Spleen (tissue), 11 donors: Measurements from ENCODE around the gene OSTF1. TPM values are rescaled to one million over a fixed set of nuclear protein-coding genes. Genes with fewer than 3 reads are reported as not detected.

Source experiments
- DNase-seq: peaks from one replicate; pipeline ENCODE4 v3.0.0-alpha.2; 2020
- H3K27ac ChIP-seq, 8 donors: fragments of 200-600 bp; sonication (generic) in 7 of 8; 1 replicate in 4 of 8; 2 replicates in 4 of 8; pipeline versions ENCODE4 v1.5.0 to v1.8.0; 2016 to 2021; ENCODE audit warnings: inconsistent platforms in 4 of 8, mild to moderate bottlenecking in 4 of 8, moderate library complexity in 1 of 8
- H3K27me3 ChIP-seq, 7 donors: fragments of 200-600 bp; sonication (generic) in 6 of 7; replicated peaks in 1 of 7; 1 replicate in 4 of 7; 2 replicates in 3 of 7; pipeline versions ENCODE4 v1.5.0 to v1.8.0; 2016 to 2021; ENCODE audit warnings: inconsistent platforms in 3 of 7, mild to moderate bottlenecking in 1 of 7
- H3K36me3 ChIP-seq, 6 donors: fragments of 200-600 bp; sonication (generic) in 5 of 6; 1 replicate in 4 of 6; 2 replicates in 2 of 6; pipeline versions ENCODE4 v1.5.0 to v1.8.0; 2016 to 2021; ENCODE audit warnings: inconsistent platforms in 2 of 6
- H3K4me1 ChIP-seq, 6 donors: fragments of 200-600 bp; sonication (generic) in 5 of 6; 1 replicate in 3 of 6; 2 replicates in 3 of 6; pipeline versions ENCODE4 v1.5.0 to v1.8.0; 2016 to 2021; ENCODE audit warnings: inconsistent platforms in 3 of 6
- H3K4me3 ChIP-seq, 8 donors: fragments of 200-600 bp; sonication (generic) in 7 of 8; 1 replicate in 4 of 8; 2 replicates in 4 of 8; pipeline versions ENCODE4 v1.5.0 to v1.8.0; 2016 to 2021; ENCODE audit warnings: inconsistent platforms in 4 of 8, mild to moderate bottlenecking in 4 of 8, moderate library complexity in 2 of 8
- H3K9me3 ChIP-seq, 8 donors: fragments of 200-600 bp; sonication (generic) in 7 of 8; 1 replicate in 4 of 8; 2 replicates in 4 of 8; pipeline versions ENCODE4 v1.5.0 to v1.8.0; 2016 to 2021; ENCODE audit warnings: inconsistent platforms in 4 of 8
- CTCF ChIP-seq, 11 experiments: fragments of 200-600 bp in 7 of 11; fragments of 450-650 bp in 4 of 11; sonication (generic) in 4 of 11; IDR thresholded peaks in 8 of 11; conservative IDR thresholded peaks in 3 of 11; 1 replicate in 7 of 11; 2 replicates in 4 of 11; pipeline versions ENCODE4 v1.4.0 to v1.8.0; 2016 to 2021; ENCODE audit warnings: antibody characterized with exemption in 11 of 11, inconsistent platforms in 4 of 11, mild to moderate bottlenecking in 1 of 11
- POLR2A ChIP-seq, 3 donors: fragments of 450-650 bp; IDR thresholded peaks; one replicate each; pipeline ENCODE4 v1.5.1; 2017; ENCODE audit warnings: antibody characterized with exemption in 3 of 3, mild to moderate bottlenecking in 1 of 3
- POLR2AphosphoS5 ChIP-seq, 3 donors: sonication (generic); formaldehyde crosslinking; IDR thresholded peaks; one replicate each; pipeline ENCODE4 v1.5.1; 2017; ENCODE audit warnings: antibody characterized with exemption in 3 of 3
- WGBS, 5 donors: extraction: QIAGEN DNeasy Blood & Tissue Kit in 3 of 5; methylation state at CpG; one replicate each; pipeline versions ENCODE4 v1.1.5 to v1.1.7; 2013 to 2018; 5-methylcytosine and 5-hydroxymethylcytosine counted together
- intact Hi-C: fragments of 100-400 bp; cut with DNase I; formaldehyde crosslinking; loops from one replicate; pipeline ENCODE4 v1.15.0; 2023; ENCODE audit warnings: low total_unique reads
- polyA plus RNA-seq, 3 donors: library from polyadenylated mRNA; stranded (reverse); fragments of 200-250 nt; gene quantifications; one replicate each; pipeline ENCODE4 v1.2.1, GENCODE V29; 2013
- total RNA-seq, 7 donors: library from RNA; depleted of rRNA in 3 of 7; stranded (reverse); fragments of >200 nt in 3 of 7; fragmentation: NEBNext Ultra II Directional in 4 of 7; extraction: Animal tissue kit (Norgen Biotek cat#: 25700) in 4 of 7; gene quantifications; one replicate each; pipeline versions ENCODE4 v1.1.0 to v1.2.1, GENCODE V29; 2016 to 2021
- donor health status: healthy with polysubstance abuse.
- donor health status: DM: no; HTN: no; CAD: no; lungs with moderate emphysema.
- donor health status: DM: no; HTN: no; CAD: no.
- donor health status: Bipolar disorder and iron deficiency.
- donor health status: healthy.
- donor health status: DM: no; HTN: no; CAD: no.
- donor health status: DM: yes; HTN: yes; CAD: no.

OSTF1 gene
- total and polyA plus RNA-seq, 10 donors: 58.4 to 123 (median 100) TPM

- no peak overlapping the region for H3K4me3 ChIP-seq
- intact Hi-C loops: no loop called here
- WGBS, 5 donors: 70 to 89% (median 73%) methylated on average over 2 of the region's 2 CpGs
- H3K4me1 ChIP-seq: peaks cover 0 to 80% (median 9%) of the 10 kb centered on the region in 6 donors
- DNase-seq: no peak
- TF ChIP-seq POLR2A (IDR thresholded peaks at IDR 0.05) (no peak), POLR2AphosphoS5 (IDR thresholded peaks at IDR 0.05) (no peak), CTCF (IDR thresholded peaks at IDR 0.05 in 8 of 11, conservative IDR thresholded peaks at IDR 0.05 in 3 of 11) (no peak)
- no peak overlapping the region for H3K27ac ChIP-seq
- H3K9me3 ChIP-seq: no peaks in the 10 kb centered on the region
- peaks cover 0 to 82% (median 34%) of the 10 kb centered on the region in 6 donors for H3K36me3 ChIP-seq
- H3K27me3 ChIP-seq: no peaks in the 10 kb centered on the region
Measured at GRCh38 chr9:75128535-75128934, 40.2 kb downstream of the OSTF1 start.

GRCh38 chr9:75130172-75130571 lies 41.9 kb downstream of the OSTF1 start:
- intact Hi-C loops: no loop called here
- Histone ChIP-seq H3K36me3 (peaks cover 0 to 85% (median 44%) of the 10 kb centered on the region in 6 donors), H3K4me3 (no peak overlapping the region), H3K9me3 (no peaks in the 10 kb centered on the region), H3K27ac (no peak overlapping the region), H3K27me3 (no peaks in the 10 kb centered on the region), H3K4me1 (peaks cover 0 to 63% (median 3%) of the 10 kb centered on the region in 6 donors)
- no peak for DNase-seq
- WGBS, 5 donors: 93 to 98% (median 95%) methylated on average over 5 of the region's 5 CpGs
- TF ChIP-seq CTCF (IDR thresholded peaks at IDR 0.05 in 8 of 11, conservative IDR thresholded peaks at IDR 0.05 in 3 of 11) (no peak), POLR2AphosphoS5 (IDR thresholded peaks at IDR 0.05) (no peak), POLR2A (IDR thresholded peaks at IDR 0.05) (no peak)

- H3K4me3 ChIP-seq: no peak overlapping the region
- peaks cover 0 to 58% (median 2%) of the 10 kb centered on the region in 6 donors for H3K4me1 ChIP-seq
- H3K9me3 ChIP-seq: no peaks in the 10 kb centered on the region
- H3K36me3 ChIP-seq: peaks cover 0 to 88% (median 47%) of the 10 kb centered on the region in 6 donors
- peak overlapping the region in 1 of 8 donors; percentile 35 for H3K27ac ChIP-seq
- DNase-seq: no peak
- H3K27me3 ChIP-seq: no peaks in the 10 kb centered on the region
- TF ChIP-seq POLR2AphosphoS5 (IDR thresholded peaks at IDR 0.05) (no peak), POLR2A (IDR thresholded peaks at IDR 0.05) (no peak), CTCF (IDR thresholded peaks at IDR 0.05 in 8 of 11, conservative IDR thresholded peaks at IDR 0.05 in 3 of 11) (no peak)
- intact Hi-C loops: no loop called here
- 67 to 80% (median 72%) methylated on average over 5 of the region's 5 CpGs for WGBS, 5 donors
Measured at GRCh38 chr9:75130621-75131230, 42.4 kb downstream of the OSTF1 start.

GRCh38 chr9:75131700-75132099 lies 43.4 kb downstream of the OSTF1 start:
- intact Hi-C loops: no loop called here
- peaks cover 0 to 88% (median 54%) of the 10 kb centered on the region in 6 donors for H3K36me3 ChIP-seq
- no peaks in the 10 kb centered on the region for H3K27me3 ChIP-seq
- H3K4me1 ChIP-seq: peaks cover 0 to 51% (median 2%) of the 10 kb centered on the region in 6 donors
- WGBS, 5 donors: 92 to 96% (median 93%) methylated on average over 3 of the region's 3 CpGs
- no peak for DNase-seq
- H3K27ac ChIP-seq: peak overlapping the region in 3 of 8 donors; percentile 41 to 54 (median 44)
- no peaks in the 10 kb centered on the region for H3K9me3 ChIP-seq
- H3K4me3 ChIP-seq: no peak overlapping the region
- no peak for TF ChIP-seq CTCF (IDR thresholded peaks at IDR 0.05 in 8 of 11, conservative IDR thresholded peaks at IDR 0.05 in 3 of 11)
- TF ChIP-seq POLR2A (IDR thresholded peaks at IDR 0.05): no peak
- no peak for TF ChIP-seq POLR2AphosphoS5 (IDR thresholded peaks at IDR 0.05)
